ENCODE results near the gene SLC35G1. TPM values are rescaled to one million over a fixed set of nuclear protein-coding genes. Genes with fewer than 3 reads are reported as not detected.

SLC35G1 gene
- total RNA-seq, 1 experiment from 2014 or later, result 2.1 TPM

GRCh38 chr10:93917064-93917391, 23.2 kb downstream of the SLC35G1 start:
- H3K36me3 ChIP-seq (ENCODE audit: insufficient read depth, low read length), result no peaks in the 10 kb centered on the region
- no peaks in the 10 kb centered on the region for H3K4me1 ChIP-seq (ENCODE audit: low read length)
- no peaks in the 10 kb centered on the region for H3K9me3 ChIP-seq (ENCODE audit: low read length)
- no peak for DNase-seq
- H2AFZ ChIP-seq (ENCODE audit: low read length), result no peak overlapping the region
- no peak overlapping the region for H3K4me2 ChIP-seq (ENCODE audit: low read depth, low read length, poor library complexity, severe bottlenecking)
- H3K4me3 ChIP-seq (ENCODE audit: low read length), result no peak overlapping the region
- H3K27ac ChIP-seq (ENCODE audit: low read length), result no peak overlapping the region
- H3K27me3 ChIP-seq (ENCODE audit: low read length), result no peaks in the 10 kb centered on the region
- H4K20me1 ChIP-seq (ENCODE audit: insufficient read depth, low read depth, low read length), result no peaks in the 10 kb centered on the region
- H3K79me2 ChIP-seq (ENCODE audit: low read length), result no peaks in the 10 kb centered on the region
- H3K9ac ChIP-seq (ENCODE audit: low read length), result no peak overlapping the region
- no peaks in the 10 kb centered on the region for H3K9me2 ChIP-seq (replicated peaks; ENCODE audit: insufficient read depth, low read length)

DNA sequence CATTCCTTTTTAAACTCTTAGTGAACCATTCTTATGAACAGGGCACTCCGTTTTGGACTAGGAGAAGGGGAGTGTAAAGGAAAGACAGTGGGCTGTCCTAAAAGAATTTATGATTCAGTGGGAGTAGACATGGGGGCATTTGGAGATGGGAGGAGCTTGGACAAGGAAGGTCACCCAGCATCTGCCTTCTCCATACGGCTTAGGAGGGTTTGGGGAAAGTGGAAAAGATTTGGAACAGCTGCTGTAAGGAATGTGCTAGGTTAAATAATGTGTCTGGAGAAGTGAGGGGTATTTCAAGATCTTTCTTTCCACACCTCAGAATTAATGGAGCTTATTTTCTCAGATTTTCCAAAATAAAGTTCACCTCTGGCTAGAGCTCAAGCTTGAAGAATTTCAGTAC, 24.0 kb downstream of the SLC35G1 start:
- H3K27ac ChIP-seq (ENCODE audit: low read length), result no peak overlapping the region
- no peak overlapping the region for H2AFZ ChIP-seq (ENCODE audit: low read length)
- no peaks in the 10 kb centered on the region for H3K9me2 ChIP-seq (replicated peaks; ENCODE audit: insufficient read depth, low read length)
- H3K36me3 ChIP-seq (ENCODE audit: insufficient read depth, low read length), result no peaks in the 10 kb centered on the region
- H3K4me3 ChIP-seq (ENCODE audit: low read length), result no peak overlapping the region
- H3K9me3 ChIP-seq (ENCODE audit: low read length), result no peaks in the 10 kb centered on the region
- no peaks in the 10 kb centered on the region for H3K4me1 ChIP-seq (ENCODE audit: low read length)
- H3K9ac ChIP-seq (ENCODE audit: low read length), result no peak overlapping the region
- no peaks in the 10 kb centered on the region for H4K20me1 ChIP-seq (ENCODE audit: insufficient read depth, low read depth, low read length)
- H3K4me2 ChIP-seq (ENCODE audit: low read depth, low read length, poor library complexity, severe bottlenecking), result no peak overlapping the region
- no peaks in the 10 kb centered on the region for H3K79me2 ChIP-seq (ENCODE audit: low read length)
- H3K27me3 ChIP-seq (ENCODE audit: low read length), result no peaks in the 10 kb centered on the region
- no peak for DNase-seq

- no peaks in the 10 kb centered on the region for H3K4me1 ChIP-seq (ENCODE audit: low read length)
- H3K36me3 ChIP-seq (ENCODE audit: insufficient read depth, low read length), result no peaks in the 10 kb centered on the region
- no peak overlapping the region for H2AFZ ChIP-seq (ENCODE audit: low read length)
- H4K20me1 ChIP-seq (ENCODE audit: insufficient read depth, low read depth, low read length), result no peaks in the 10 kb centered on the region
- no peak overlapping the region for H3K4me2 ChIP-seq (ENCODE audit: low read depth, low read length, poor library complexity, severe bottlenecking)
- H3K9me2 ChIP-seq (replicated peaks; ENCODE audit: insufficient read depth, low read length), result no peaks in the 10 kb centered on the region
- H3K27ac ChIP-seq (ENCODE audit: low read length), result no peak overlapping the region
- peak; percentile 59 for DNase-seq
- no peak overlapping the region for H3K9ac ChIP-seq (ENCODE audit: low read length)
- H3K79me2 ChIP-seq (ENCODE audit: low read length), result no peaks in the 10 kb centered on the region
- H3K4me3 ChIP-seq (ENCODE audit: low read length), result no peak overlapping the region
- no peaks in the 10 kb centered on the region for H3K27me3 ChIP-seq (ENCODE audit: low read length)
- H3K9me3 ChIP-seq (ENCODE audit: low read length), result no peaks in the 10 kb centered on the region
These were observed 27.6 kb downstream of the SLC35G1 start for GRCh38 chr10:93921338-93921737.

DNA sequence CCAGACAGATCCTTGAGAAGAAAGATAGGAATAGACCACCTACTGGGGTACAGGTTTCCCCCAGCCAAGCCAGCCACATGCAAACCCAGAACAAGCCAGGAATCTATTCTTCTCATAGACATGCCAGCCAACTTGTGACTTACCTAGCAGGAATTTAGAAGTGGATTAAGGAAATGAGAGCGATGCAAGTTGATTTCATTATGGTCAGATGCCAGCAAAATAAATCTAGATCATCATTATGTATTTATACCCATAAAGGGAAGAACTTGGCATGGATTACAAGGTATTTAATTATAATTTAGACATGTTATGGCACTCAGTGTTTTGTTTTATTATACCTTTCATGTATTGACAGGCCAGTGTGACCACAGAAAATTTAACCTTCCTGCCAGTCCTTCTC, 32.8 kb downstream of the SLC35G1 start:
- Histone ChIP-seq H3K9me2 (replicated peaks; ENCODE audit: insufficient read depth, low read length) (no peaks in the 10 kb centered on the region), H3K9ac (ENCODE audit: low read length) (no peak overlapping the region), H3K9me3 (ENCODE audit: low read length) (no peaks in the 10 kb centered on the region), H2AFZ (ENCODE audit: low read length) (no peak overlapping the region), H3K4me1 (ENCODE audit: low read length) (no peaks in the 10 kb centered on the region), H3K27me3 (ENCODE audit: low read length) (no peaks in the 10 kb centered on the region), H3K4me3 (ENCODE audit: low read length) (no peak overlapping the region), H4K20me1 (ENCODE audit: insufficient read depth, low read depth, low read length) (no peaks in the 10 kb centered on the region), H3K27ac (ENCODE audit: low read length) (no peak overlapping the region), H3K79me2 (ENCODE audit: low read length) (no peaks in the 10 kb centered on the region), H3K4me2 (ENCODE audit: low read depth, low read length, poor library complexity, severe bottlenecking) (no peak overlapping the region), H3K36me3 (ENCODE audit: insufficient read depth, low read length) (no peaks in the 10 kb centered on the region)
- DNase-seq, result no peak

GRCh38 chr10:93938140-93938539, 44.4 kb downstream of the SLC35G1 start:
- no peaks in the 10 kb centered on the region for H3K27me3 ChIP-seq (ENCODE audit: low read length)
- H3K9ac ChIP-seq (ENCODE audit: low read length), result no peak overlapping the region
- H3K79me2 ChIP-seq (ENCODE audit: low read length), result no peaks in the 10 kb centered on the region
- H3K4me3 ChIP-seq (ENCODE audit: low read length), result no peak overlapping the region
- no peaks in the 10 kb centered on the region for H4K20me1 ChIP-seq (ENCODE audit: insufficient read depth, low read depth, low read length)
- H3K4me1 ChIP-seq (ENCODE audit: low read length), result no peaks in the 10 kb centered on the region
- no peak overlapping the region for H3K4me2 ChIP-seq (ENCODE audit: low read depth, low read length, poor library complexity, severe bottlenecking)
- no peaks in the 10 kb centered on the region for H3K9me3 ChIP-seq (ENCODE audit: low read length)
- no peaks in the 10 kb centered on the region for H3K9me2 ChIP-seq (replicated peaks; ENCODE audit: insufficient read depth, low read length)
- H3K36me3 ChIP-seq (ENCODE audit: insufficient read depth, low read length), result no peaks in the 10 kb centered on the region
- H3K27ac ChIP-seq (ENCODE audit: low read length), result no peak overlapping the region
- DNase-seq, result no peak
- H2AFZ ChIP-seq (ENCODE audit: low read length), result no peak overlapping the region

GRCh38 chr10:93940881-93941280, 47.1 kb downstream of the SLC35G1 start:
- H3K9me3 ChIP-seq (ENCODE audit: low read length), result no peaks in the 10 kb centered on the region
- H4K20me1 ChIP-seq (ENCODE audit: insufficient read depth, low read depth, low read length), result no peaks in the 10 kb centered on the region
- DNase-seq, result no peak
- H3K9ac ChIP-seq (ENCODE audit: low read length), result no peak overlapping the region
- no peak overlapping the region for H3K4me2 ChIP-seq (ENCODE audit: low read depth, low read length, poor library complexity, severe bottlenecking)
- no peak overlapping the region for H3K4me3 ChIP-seq (ENCODE audit: low read length)
- no peaks in the 10 kb centered on the region for H3K9me2 ChIP-seq (replicated peaks; ENCODE audit: insufficient read depth, low read length)
- H2AFZ ChIP-seq (ENCODE audit: low read length), result no peak overlapping the region
- no peaks in the 10 kb centered on the region for H3K27me3 ChIP-seq (ENCODE audit: low read length)
- H3K27ac ChIP-seq (ENCODE audit: low read length), result no peak overlapping the region
- no peaks in the 10 kb centered on the region for H3K36me3 ChIP-seq (ENCODE audit: insufficient read depth, low read length)
- no peaks in the 10 kb centered on the region for H3K4me1 ChIP-seq (ENCODE audit: low read length)
- no peaks in the 10 kb centered on the region for H3K79me2 ChIP-seq (ENCODE audit: low read length)

DNA sequence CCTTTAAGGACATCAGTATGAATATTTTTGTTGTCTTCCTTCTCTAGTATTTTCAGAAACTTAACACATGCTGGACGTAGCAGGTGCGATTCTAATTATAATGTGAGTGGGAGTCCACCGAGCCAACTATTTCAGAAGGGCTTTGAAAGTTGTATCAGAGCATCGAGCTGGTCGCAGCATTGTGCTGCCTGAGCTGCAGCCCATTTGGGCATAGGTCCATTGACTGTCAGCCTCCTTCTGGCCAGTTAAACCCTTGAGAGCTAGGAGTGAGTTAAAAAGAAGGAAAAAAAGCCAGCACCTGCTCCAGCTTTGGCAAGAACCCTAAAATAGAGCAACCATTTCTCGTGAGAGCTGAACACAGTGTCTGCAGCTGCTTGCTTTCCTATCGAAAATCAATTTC, 47.8 kb downstream of the SLC35G1 start:
- DNase-seq, result no peak
- H3K9me2 ChIP-seq (replicated peaks; ENCODE audit: insufficient read depth, low read length), result no peaks in the 10 kb centered on the region
- H3K4me2 ChIP-seq (ENCODE audit: low read depth, low read length, poor library complexity, severe bottlenecking), result no peak overlapping the region
- no peaks in the 10 kb centered on the region for H3K27me3 ChIP-seq (ENCODE audit: low read length)
- H4K20me1 ChIP-seq (ENCODE audit: insufficient read depth, low read depth, low read length), result no peaks in the 10 kb centered on the region
- H2AFZ ChIP-seq (ENCODE audit: low read length), result no peak overlapping the region
- no peaks in the 10 kb centered on the region for H3K36me3 ChIP-seq (ENCODE audit: insufficient read depth, low read length)
- no peak overlapping the region for H3K27ac ChIP-seq (ENCODE audit: low read length)
- no peak overlapping the region for H3K9ac ChIP-seq (ENCODE audit: low read length)
- H3K79me2 ChIP-seq (ENCODE audit: low read length), result no peaks in the 10 kb centered on the region
- no peak overlapping the region for H3K4me3 ChIP-seq (ENCODE audit: low read length)
- no peaks in the 10 kb centered on the region for H3K9me3 ChIP-seq (ENCODE audit: low read length)
- no peaks in the 10 kb centered on the region for H3K4me1 ChIP-seq (ENCODE audit: low read length)

DNA sequence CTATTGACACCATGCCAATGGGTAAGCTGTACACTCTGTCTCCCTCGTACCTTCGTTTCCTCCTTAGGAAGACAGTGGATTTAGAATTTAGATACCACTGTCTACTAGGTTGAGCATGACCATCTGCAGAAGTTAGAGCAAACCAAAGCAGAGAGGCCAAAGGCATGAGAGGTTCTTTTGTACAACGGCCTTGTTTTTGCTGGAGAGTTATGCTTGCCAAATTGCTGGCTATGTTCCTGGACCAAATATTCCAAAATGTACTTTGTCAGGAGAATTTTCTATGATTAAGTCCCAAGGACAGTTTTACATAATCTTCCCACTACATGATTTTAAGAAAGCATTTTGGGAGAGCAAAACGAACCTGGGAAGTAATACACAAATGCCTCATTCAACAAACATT, 52.0 kb downstream of the SLC35G1 start:
- Histone ChIP-seq H3K27ac (ENCODE audit: low read length) (no peak overlapping the region), H3K4me1 (ENCODE audit: low read length) (no peaks in the 10 kb centered on the region), H3K36me3 (ENCODE audit: insufficient read depth, low read length) (no peaks in the 10 kb centered on the region), H3K4me2 (ENCODE audit: low read depth, low read length, poor library complexity, severe bottlenecking) (no peak overlapping the region), H3K79me2 (ENCODE audit: low read length) (no peaks in the 10 kb centered on the region), H2AFZ (ENCODE audit: low read length) (no peak overlapping the region), H3K9ac (ENCODE audit: low read length) (no peak overlapping the region), H3K27me3 (ENCODE audit: low read length) (no peaks in the 10 kb centered on the region), H4K20me1 (ENCODE audit: insufficient read depth, low read depth, low read length) (no peaks in the 10 kb centered on the region), H3K9me2 (replicated peaks; ENCODE audit: insufficient read depth, low read length) (no peaks in the 10 kb centered on the region), H3K4me3 (ENCODE audit: low read length) (no peak overlapping the region), H3K9me3 (ENCODE audit: low read length) (no peaks in the 10 kb centered on the region)
- no peak for DNase-seq

GRCh38 chr10:93947055-93947454, 53.3 kb downstream of the SLC35G1 start:
- H3K9me3 ChIP-seq (ENCODE audit: low read length), result no peaks in the 10 kb centered on the region

More at GRCh38 chr10:93947055-93947454, 53.3 kb downstream of the SLC35G1 start:
- no peak overlapping the region for H3K9ac ChIP-seq (ENCODE audit: low read length)
- no peak overlapping the region for H3K4me2 ChIP-seq (ENCODE audit: low read depth, low read length, poor library complexity, severe bottlenecking)
- no peaks in the 10 kb centered on the region for H3K79me2 ChIP-seq (ENCODE audit: low read length)
- H3K27me3 ChIP-seq (ENCODE audit: low read length), result no peaks in the 10 kb centered on the region
- no peaks in the 10 kb centered on the region for H3K9me2 ChIP-seq (replicated peaks; ENCODE audit: insufficient read depth, low read length)
- DNase-seq, result no peak
- H3K36me3 ChIP-seq (ENCODE audit: insufficient read depth, low read length), result no peaks in the 10 kb centered on the region
- no peak overlapping the region for H3K27ac ChIP-seq (ENCODE audit: low read length)
- H4K20me1 ChIP-seq (ENCODE audit: insufficient read depth, low read depth, low read length), result no peaks in the 10 kb centered on the region
- no peaks in the 10 kb centered on the region for H3K4me1 ChIP-seq (ENCODE audit: low read length)
- no peak overlapping the region for H2AFZ ChIP-seq (ENCODE audit: low read length)
- H3K4me3 ChIP-seq (ENCODE audit: low read length), result no peak overlapping the region
